H1 (cell line): ENCODE measurements around the gene SH3GL2. TPM values are rescaled to one million over a fixed set of nuclear protein-coding genes. Genes with fewer than 3 reads are reported as not detected.

Source experiments
- CTCF ChIA-PET: fragments of 300-600 bp; sonication (Branson Sonifier 250); formaldehyde crosslinking; loops from one replicate; lab custom pipeline; 2021; ENCODE audit not compliant: partially characterized antibody; lab: Charles Lee
- POLR2A ChIA-PET: fragments of 300-600 bp; sonication (Branson Sonifier 250); formaldehyde crosslinking; loops from one replicate; lab custom pipeline; 2021; ENCODE audit warnings: inconsistent platforms; ENCODE audit not compliant: partially characterized antibody; lab: Charles Lee
- DNase-seq, 2 experiments: peaks; one replicate each; pipeline versions ENCODE4 v3.0.0 to v3.0.0-alpha.2; 2010 to 2022; ENCODE audit warnings: low spot score in 2 of 2, low read depth in 1 of 2, mixed read lengths in 1 of 2
- FAIRE-seq: peaks from 2 replicates; lab custom pipeline; 2011; peaks lifted over from hg19 to GRCh38; lab: Jason Lieb, UNC
- H2AFZ ChIP-seq: 2 replicates; pipeline ENCODE4 v1.8.1; 2012; ENCODE audit warnings: low read length, inconsistent platforms
- H2AK5ac ChIP-seq: 2 replicates; pipeline ENCODE4 v1.6.1; 2013; ENCODE audit warnings: low read depth, low read length
- H2BK120ac ChIP-seq: replicated peaks from 2 replicates; pipeline ENCODE3; 2013; ENCODE audit warnings: low read depth, low read length, inconsistent platforms
- H2BK12ac ChIP-seq: 2 replicates; pipeline ENCODE4 v1.6.1; 2013; ENCODE audit warnings: low read depth, low read length
- H2BK15ac ChIP-seq: 2 replicates; pipeline ENCODE4 v1.6.1; 2013; ENCODE audit warnings: low read length
- H2BK20ac ChIP-seq: 2 replicates; pipeline ENCODE4 v1.6.1; 2013; ENCODE audit warnings: low read length
- H2BK5ac ChIP-seq: 2 replicates; pipeline ENCODE4 v1.6.1; 2013; ENCODE audit warnings: low read depth, low read length
- H3K14ac ChIP-seq: 2 replicates; pipeline ENCODE4 v1.6.1; 2013; ENCODE audit warnings: inconsistent platforms; ENCODE audit not compliant: insufficient read length
- H3K18ac ChIP-seq: 2 replicates; pipeline ENCODE4 v1.6.1; 2013; ENCODE audit warnings: low read length; ENCODE audit errors: extremely low read depth
- H3K23ac ChIP-seq: 2 replicates; pipeline ENCODE4 v1.6.1; 2013; ENCODE audit warnings: inconsistent platforms; ENCODE audit not compliant: insufficient read length
- H3K23me2 ChIP-seq: 2 replicates; pipeline ENCODE4 v1.6.1; 2013; ENCODE audit warnings: low read depth, low read length
- H3K27ac ChIP-seq: 2 replicates; pipeline ENCODE4 v1.6.1; 2011; ENCODE audit warnings: low read depth, low read length, inconsistent platforms
- H3K27me3 ChIP-seq, 4 experiments: replicated peaks in 1 of 4; 1 replicate in 1 of 4; 2 replicates in 3 of 4; pipeline versions ENCODE4 v1.6.1 to v1.8.1; 2011 to 2013; ENCODE audit warnings: low read length in 3 of 4, mild to moderate bottlenecking in 3 of 4, inconsistent platforms in 2 of 4, mixed read lengths in 2 of 4, moderate library complexity in 1 of 4; ENCODE audit not compliant: control insufficient read depth in 3 of 4, insufficient read depth in 3 of 4; ENCODE audit errors: extremely low read depth in 1 of 4
- H3K36me3 ChIP-seq, 4 experiments: 2 replicates each; pipeline versions ENCODE4 v1.6.1 to v1.8.1; 2011 to 2013; ENCODE audit warnings: mild to moderate bottlenecking in 4 of 4, low read length in 3 of 4, moderate library complexity in 2 of 4, control low read depth in 1 of 4, inconsistent platforms in 1 of 4; ENCODE audit not compliant: insufficient read depth in 4 of 4, control insufficient read depth in 2 of 4
- H3K4ac ChIP-seq: replicated peaks from 2 replicates; pipeline ENCODE3; 2013; ENCODE audit warnings: low read length, low read depth, mixed read lengths, inconsistent platforms; ENCODE audit not compliant: insufficient read length
- H3K4me1 ChIP-seq, 4 experiments: replicated peaks in 1 of 4; 1 replicate in 1 of 4; 2 replicates in 3 of 4; pipeline versions ENCODE4 v1.6.1 to v1.8.1; 2011 to 2013; ENCODE audit warnings: low read length in 3 of 4, inconsistent platforms in 2 of 4, mixed read lengths in 1 of 4; ENCODE audit not compliant: insufficient read depth in 4 of 4, control insufficient read depth in 3 of 4
- H3K4me2 ChIP-seq, 2 experiments: 2 replicates each; pipeline versions ENCODE4 v1.6.1 to v1.8.1; 2011 to 2013; ENCODE audit warnings: low read depth in 2 of 2, low read length in 2 of 2, control low read depth in 1 of 2, inconsistent platforms in 1 of 2, mild to moderate bottlenecking in 1 of 2; ENCODE audit not compliant: insufficient read depth in 1 of 2
- H3K4me3 ChIP-seq, 4 experiments: fragments of 200-600, 300-600 bp in 1 of 4; sonication (generic), shearing (Covaris generic), sonication (Bioruptor Twin) in 1 of 4; 2 replicates each; pipeline versions ENCODE4 v1.5.1 to v1.8.1; 2011 to 2016; ENCODE audit warnings: low read length in 4 of 4, low read depth in 3 of 4, control low read depth in 2 of 4, inconsistent platforms in 2 of 4, mild to moderate bottlenecking in 2 of 4, mixed read lengths in 1 of 4, moderate library complexity in 1 of 4; ENCODE audit not compliant: insufficient read depth in 2 of 4; ENCODE audit errors: extremely low read depth in 1 of 4
- H3K56ac ChIP-seq: replicated peaks from 2 replicates; pipeline ENCODE3; 2013; ENCODE audit warnings: low read depth, mild to moderate bottlenecking, mixed read lengths, low read length, inconsistent platforms; ENCODE audit not compliant: insufficient read length
- H3K79me1 ChIP-seq: 2 replicates; pipeline ENCODE4 v1.6.1; 2013; ENCODE audit warnings: low read depth, low read length, control low read depth
- H3K79me2 ChIP-seq, 2 experiments: 2 replicates each; pipeline versions ENCODE4 v1.6.1 to v1.8.1; 2012 to 2013; ENCODE audit warnings: low read length in 2 of 2, mild to moderate bottlenecking in 2 of 2, inconsistent platforms in 1 of 2; ENCODE audit not compliant: insufficient read depth in 2 of 2, control insufficient read depth in 1 of 2
- H3K9ac ChIP-seq, 4 experiments: replicated peaks in 1 of 4; 1 replicate in 1 of 4; 2 replicates in 3 of 4; pipeline versions ENCODE4 v1.6.1 to v1.8.1; 2011 to 2013; ENCODE audit warnings: low read depth in 3 of 4, low read length in 3 of 4, control low read depth in 2 of 4, mild to moderate bottlenecking in 2 of 4, moderate library complexity in 2 of 4, inconsistent platforms in 1 of 4; ENCODE audit errors: extremely low read depth in 1 of 4
- H3K9me3 ChIP-seq, 2 experiments: 2 replicates each; pipeline versions ENCODE4 v1.6.1 to v1.8.1; 2012 to 2013; ENCODE audit warnings: mild to moderate bottlenecking in 2 of 2, moderate library complexity in 2 of 2, control low read depth in 1 of 2, inconsistent platforms in 1 of 2, low read depth in 1 of 2, low read length in 1 of 2, mixed read lengths in 1 of 2; ENCODE audit not compliant: insufficient read depth in 2 of 2
- H4K20me1 ChIP-seq, 2 experiments: replicated peaks in 1 of 2; 2 replicates each; pipeline versions ENCODE3 to v1.8.1; 2011 to 2013; ENCODE audit warnings: inconsistent platforms in 2 of 2, low read length in 2 of 2, mild to moderate bottlenecking in 1 of 2; ENCODE audit not compliant: insufficient read depth in 2 of 2, control insufficient read depth in 1 of 2
- H4K5ac ChIP-seq: 2 replicates; pipeline ENCODE4 v1.6.1; 2013; ENCODE audit warnings: low read length, low read depth, mixed read lengths, inconsistent platforms; ENCODE audit not compliant: insufficient read length
- H4K8ac ChIP-seq: 2 replicates; pipeline ENCODE4 v1.8.0; 2013; ENCODE audit warnings: mild to moderate bottlenecking, moderate library complexity, low read length, inconsistent platforms; ENCODE audit not compliant: insufficient read depth; ENCODE audit errors: extremely low read depth
- H4K91ac ChIP-seq: replicated peaks from 2 replicates; pipeline ENCODE3; 2013; ENCODE audit warnings: low read length, mixed read lengths, inconsistent platforms; ENCODE audit not compliant: insufficient read length
- ATF3 ChIP-seq: IDR thresholded peaks from 2 replicates; pipeline ENCODE4 v1.6.1; 2011; ENCODE audit warnings: low read depth, mild to moderate bottlenecking, low read length; ENCODE audit not compliant: insufficient read depth
- GTF2F1 ChIP-seq: IDR thresholded peaks from 2 replicates; pipeline ENCODE4 v1.6.1; 2012; ENCODE audit warnings: low read depth, low read length, improper control_type of control experiment, borderline replicate concordance
- NANOG ChIP-seq: IDR thresholded peaks from 2 replicates; pipeline ENCODE4 v1.6.1; 2011; ENCODE audit warnings: low read length, low read depth, mild to moderate bottlenecking, inconsistent platforms; ENCODE audit not compliant: insufficient read depth, poor library complexity, severe bottlenecking
- SRF ChIP-seq: IDR thresholded peaks from 2 replicates; pipeline ENCODE4 v1.6.1; 2011; ENCODE audit warnings: mild to moderate bottlenecking, low read depth, low read length, moderate library complexity
- WGBS, 2 experiments: shearing (Covaris generic) in 1 of 2; methylation state at CpG; one replicate each; pipeline versions ENCODE4 v1.1.6 to v1.1.7; 2013 to 2015; ENCODE audit warnings: low lambda C conversion rate in 2 of 2, mixed read lengths in 2 of 2, inconsistent platforms in 1 of 2, low coverage in 1 of 2, missing lambda C conversion rate in 1 of 2; ENCODE audit not compliant: insufficient replicate concordance in 2 of 2, insufficient coverage in 1 of 2, insufficient read length in 1 of 2; ENCODE audit errors: extremely low coverage in 1 of 2, missing lambda C conversion rate in 1 of 2; 5-methylcytosine and 5-hydroxymethylcytosine counted together
- polyA plus RNA-seq, 7 experiments: library from polyadenylated mRNA; depleted of rRNA in 3 of 7; stranded (reverse) in 5 of 7; unstranded in 2 of 7; fragments of >200 nt in 5 of 7; fragments of 200-250 nt in 2 of 7; gene quantifications; 1 replicate in 5 of 7; 2 replicates in 1 of 7; 4 replicates in 1 of 7; pipeline versions ENCODE4 v1.2.1 to v1.2.3, GENCODE V29; 2011 to 2013; ENCODE audit warnings: missing spikeins in 2 of 7, mixed read lengths in 2 of 7
- total RNA-seq: library from RNA; stranded (reverse); fragmentation: NEBNext Ultra II Directional; extraction: Animal tissue kit (Norgen Biotek cat#: 25700); gene quantifications from 2 replicates; pipeline ENCODE4 v1.2.1, GENCODE V29; 2021

The SH3GL2 gene
- total and polyA plus RNA-seq, 2 of the 8 experiments (the other 6 are each of a cell fraction or from before 2014, with no cell fraction given), result 4.7 to 5.3 TPM

- Histone ChIP-seq H2BK12ac (no peak overlapping the region), H3K27me3 (peaks cover 9 to 37% (median 26%) of the 10 kb centered on the region in 4 experiments), H3K4ac (no peak overlapping the region), H3K27ac (no peak overlapping the region), H3K4me3 (peak overlapping the region in 1 of 4 experiments; percentile 82; a peak in 4 of 8 replicates), H3K36me3 (no peaks in the 10 kb centered on the region), H2BK20ac (no peak overlapping the region), H4K5ac (no peak overlapping the region), H3K14ac (no peak overlapping the region), H4K91ac (no peak overlapping the region), H2AK5ac (no peak overlapping the region), H3K4me2 (peak overlapping the region; percentile 70 to 91; a peak in 2 of 4 replicates), H2BK5ac (no peak overlapping the region), H3K9ac (no peak overlapping the region), H3K4me1 (no peaks in the 10 kb centered on the region; a peak in 1 of 7 replicates), H3K79me2 (no peaks in the 10 kb centered on the region), H3K56ac (no peak overlapping the region), H2BK15ac (no peak overlapping the region), H3K9me3 (no peaks in the 10 kb centered on the region), H4K20me1 (peaks cover 0 to 2% of the 10 kb centered on the region in 2 experiments), H3K23me2 (peaks cover 6% of the 10 kb centered on the region; the same call in 1 of the 2 replicates), H3K23ac (no peak overlapping the region), H4K8ac (no peak overlapping the region), H3K18ac (no peak overlapping the region), H3K79me1 (no peaks in the 10 kb centered on the region; the same call in 1 of the 2 replicates), H2AFZ (no peak overlapping the region), H2BK120ac (no peak overlapping the region)
- 84% methylated on average over 9 of the region's 9 CpGs; no CpG with 5 or more reads in 1 of the 2 experiments for WGBS, 2 experiments
- DNase-seq (no peak), FAIRE-seq (no peak)
- ChIA-PET CTCF (no interaction called here), POLR2A (interaction anchor here (1.4 kb wide), 1 partner anchor 20 kb away, joined by 3 read pairs; no protein-coding TSS in a partner anchor)
- TF ChIP-seq GTF2F1, result no peak
- no peak for TF ChIP-seq SRF
- no peak for TF ChIP-seq NANOG
- no peak for TF ChIP-seq ATF3
Measured at GRCh38 chr9:17580119-17580518, 1.3 kb downstream of the SH3GL2 start.
